Activated T-cell treated with anti-CD3 and anti-CD28 coated beads, Interleukin-2, amount 50 U/mL, for 24 hours (primary cell): ENCODE data around the gene CETN1.

ENCODE experiments used
- DNase-seq: peaks from one replicate; pipeline ENCODE4 v3.0.0-alpha.2; 2020
- H3K27ac Mint-ChIP-seq: 2 replicates; pipeline ENCODE4 v1.8.0; 2020; ENCODE audit warnings: mild to moderate bottlenecking, mixed read lengths
- H3K27me3 Mint-ChIP-seq: 2 replicates; pipeline ENCODE4 v1.8.0; 2020; ENCODE audit warnings: mixed read lengths
- H3K36me3 Mint-ChIP-seq: 2 replicates; pipeline ENCODE4 v1.8.0; 2020; ENCODE audit warnings: low read depth, mixed read lengths
- H3K4me1 Mint-ChIP-seq: 2 replicates; pipeline ENCODE4 v1.8.0; 2020; ENCODE audit warnings: low read depth, mixed read lengths
- H3K4me3 Mint-ChIP-seq: 2 replicates; pipeline ENCODE4 v1.8.0; 2020; ENCODE audit warnings: mild to moderate bottlenecking, moderate library complexity, mixed read lengths
- H3K9me3 Mint-ChIP-seq: 2 replicates; pipeline ENCODE4 v1.8.0; 2020; ENCODE audit warnings: mixed read lengths

CETN1 gene

DNA sequence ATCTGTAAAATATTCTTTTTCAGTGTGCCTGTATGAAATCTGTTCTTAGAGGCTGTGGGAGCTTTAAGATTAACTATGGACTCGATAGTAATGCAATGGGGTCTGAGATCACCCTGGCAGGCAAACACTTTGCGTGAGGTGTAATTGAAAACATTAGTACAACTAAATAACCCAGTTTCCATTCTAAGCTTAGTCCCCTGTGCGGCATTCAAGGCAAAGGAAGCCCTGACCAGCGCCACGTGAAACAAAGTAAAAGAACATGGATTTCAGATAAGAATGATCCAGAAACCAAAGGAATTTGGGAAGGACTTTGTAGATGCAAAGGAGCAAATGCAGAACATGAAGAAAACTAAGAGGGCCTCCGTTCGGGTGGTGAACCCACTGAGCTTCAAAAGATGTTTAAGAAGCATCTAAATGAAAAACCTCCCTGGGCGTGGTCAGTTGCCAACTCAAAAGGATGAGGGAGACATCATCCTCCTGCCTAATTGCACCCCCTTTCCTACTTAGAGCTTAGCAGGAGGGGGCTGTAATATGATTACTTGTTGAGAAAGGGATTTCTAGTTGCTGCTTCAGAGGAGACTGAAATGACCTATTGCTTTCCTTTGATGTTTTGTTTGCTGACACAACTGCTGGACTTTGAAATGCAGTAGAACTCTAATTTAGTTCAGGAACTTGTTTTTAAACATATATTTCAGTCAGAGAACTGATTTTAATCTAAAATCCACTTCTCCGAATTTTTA is 7.9 kb upstream of the CETN1 start:
- no peak overlapping the region for H3K4me3 Mint-ChIP-seq

DNA sequence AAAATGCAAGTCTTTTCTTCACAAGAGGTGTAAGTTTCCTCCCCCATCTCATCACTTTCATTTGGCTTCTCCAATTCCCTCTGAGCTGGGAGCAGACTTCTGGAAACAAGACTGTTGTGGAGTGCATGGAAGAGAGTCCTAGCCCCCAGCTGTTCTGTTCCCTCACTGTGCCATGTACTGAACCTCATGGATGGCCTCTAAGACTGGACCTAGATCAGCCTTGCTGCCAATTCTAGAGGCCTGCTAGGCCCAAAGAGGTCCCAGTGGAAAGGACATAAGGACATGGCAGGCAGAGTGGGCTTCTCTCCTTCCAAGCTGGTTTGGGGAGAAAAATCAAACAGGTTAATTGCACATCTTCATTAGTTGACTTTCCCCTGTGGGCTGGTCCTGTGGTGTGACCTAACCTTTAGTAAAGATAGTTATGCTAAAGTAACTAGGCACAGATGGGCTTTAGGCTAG is 7.3 kb upstream of the CETN1 start:
- no peak for DNase-seq
- H3K9me3 Mint-ChIP-seq, result no peaks in the 10 kb centered on the region
- H3K27me3 Mint-ChIP-seq, result no peaks in the 10 kb centered on the region
- H3K4me1 Mint-ChIP-seq, result no peaks in the 10 kb centered on the region
- no peak overlapping the region for H3K4me3 Mint-ChIP-seq
- no peak overlapping the region for H3K27ac Mint-ChIP-seq
- H3K36me3 Mint-ChIP-seq, result no peaks in the 10 kb centered on the region

More for the DNA sequence above, 7.9 kb upstream of the CETN1 start:
- no peak for DNase-seq
- Mint-ChIP-seq H3K27me3 (peaks cover 4% of the 10 kb centered on the region), H3K4me1 (no peaks in the 10 kb centered on the region), H3K27ac (no peak overlapping the region), H3K9me3 (no peaks in the 10 kb centered on the region), H3K36me3 (no peaks in the 10 kb centered on the region)

DNA sequence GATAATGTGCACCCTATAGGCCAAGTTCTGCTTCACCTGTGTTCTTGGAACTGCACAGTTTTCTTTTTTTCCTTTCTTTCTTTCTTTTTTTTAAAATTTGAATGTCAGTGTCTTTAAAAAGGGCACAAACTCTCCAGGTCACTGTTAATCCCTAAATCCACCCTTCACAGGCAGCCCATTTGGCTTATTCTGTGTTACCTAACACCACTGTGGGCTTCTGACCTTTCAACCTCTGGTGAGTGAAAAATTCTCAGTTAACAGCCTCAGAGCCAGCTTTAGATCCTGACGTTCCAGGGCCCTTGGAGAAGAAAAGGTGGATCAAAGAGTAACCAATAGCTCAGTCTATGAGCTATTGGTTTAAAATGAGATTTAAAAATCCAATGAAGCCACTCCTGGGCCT is 6.8 kb upstream of the CETN1 start:
- H3K9me3 Mint-ChIP-seq, result no peaks in the 10 kb centered on the region
- H3K27me3 Mint-ChIP-seq, result no peaks in the 10 kb centered on the region

DNA sequence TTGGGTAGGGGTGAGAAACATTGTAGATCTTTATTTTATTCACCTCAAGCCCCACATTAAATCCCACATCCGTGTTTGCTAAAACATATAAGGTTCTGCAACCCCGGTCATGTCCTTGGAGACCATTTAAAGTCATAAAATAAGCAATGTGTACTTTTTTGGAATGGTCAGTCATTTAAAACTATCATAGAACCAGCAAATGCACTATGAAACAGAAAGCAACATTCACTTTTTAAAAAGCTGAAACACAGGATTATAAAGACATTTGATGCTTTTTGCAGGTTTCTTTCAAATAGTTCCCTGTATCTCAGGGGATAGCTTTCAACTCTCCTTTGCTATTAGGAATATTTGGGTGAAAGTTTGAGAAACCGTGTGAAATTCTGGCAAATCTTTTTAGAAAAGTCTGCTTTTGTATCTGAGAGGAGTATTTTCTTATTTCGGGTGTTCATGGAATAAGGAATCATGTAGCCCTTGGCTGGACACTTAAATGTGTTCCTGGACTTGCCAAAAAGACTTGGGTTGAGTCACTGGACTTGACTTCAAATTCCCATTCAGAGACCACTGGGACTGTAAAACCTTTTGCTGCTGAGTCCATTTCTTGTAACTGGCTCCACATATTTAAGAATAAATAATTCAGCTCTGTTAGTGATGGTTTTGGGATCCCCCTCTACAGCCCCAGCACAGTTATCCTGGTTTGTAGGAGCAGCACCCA is 5.9 kb upstream of the CETN1 start:
- DNase-seq, result no peak
- no peaks in the 10 kb centered on the region for H3K36me3 Mint-ChIP-seq
- H3K4me3 Mint-ChIP-seq, result no peak overlapping the region
- H3K27me3 Mint-ChIP-seq, result no peaks in the 10 kb centered on the region
- no peak overlapping the region for H3K27ac Mint-ChIP-seq
- H3K4me1 Mint-ChIP-seq, result no peaks in the 10 kb centered on the region
- no peaks in the 10 kb centered on the region for H3K9me3 Mint-ChIP-seq

More for the DNA sequence above, 6.8 kb upstream of the CETN1 start:
- no peaks in the 10 kb centered on the region for H3K4me1 Mint-ChIP-seq
- H3K4me3 Mint-ChIP-seq, result no peak overlapping the region
- DNase-seq, result no peak
- no peaks in the 10 kb centered on the region for H3K36me3 Mint-ChIP-seq
- no peak overlapping the region for H3K27ac Mint-ChIP-seq

DNA sequence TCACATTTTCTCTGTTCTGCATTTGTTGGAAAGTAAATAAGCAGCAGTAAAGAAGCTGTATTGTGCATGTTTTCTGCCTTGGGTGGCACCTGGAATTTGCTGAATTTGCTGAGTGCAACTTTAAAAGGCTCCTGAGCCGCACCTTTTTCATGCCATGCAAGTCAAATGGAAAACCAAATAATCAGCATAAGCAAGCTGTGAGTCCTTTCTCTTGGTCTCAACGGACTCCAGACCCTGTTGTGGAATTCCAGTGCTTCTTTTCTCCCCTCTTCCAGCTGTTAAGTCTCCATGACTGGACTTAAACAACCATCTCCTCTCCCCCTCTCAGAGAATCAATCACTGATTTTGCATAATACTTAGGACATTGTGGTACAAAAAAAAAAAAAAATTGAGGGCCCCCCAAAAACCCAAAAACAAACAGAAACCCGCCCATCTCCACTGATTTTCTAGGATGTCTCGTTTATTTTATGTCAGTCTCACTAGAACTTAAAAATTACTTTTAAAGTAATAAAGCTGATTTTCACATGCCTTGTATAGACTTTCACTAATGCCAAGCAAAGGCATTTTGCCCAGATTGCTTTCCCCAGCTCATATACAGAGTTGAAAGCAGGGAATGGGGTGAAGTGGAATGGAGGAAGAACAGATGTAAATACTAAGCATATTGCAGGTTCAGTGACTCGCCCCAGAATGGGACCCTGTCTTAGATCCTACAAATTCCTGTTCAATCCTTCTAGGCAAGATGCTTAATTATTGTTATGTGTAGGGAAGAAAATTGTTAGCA is 5.1 kb upstream of the CETN1 start:
- H3K27ac Mint-ChIP-seq, result no peak overlapping the region
- no peak for DNase-seq
- H3K4me3 Mint-ChIP-seq, result no peak overlapping the region
- no peaks in the 10 kb centered on the region for H3K4me1 Mint-ChIP-seq
- H3K9me3 Mint-ChIP-seq, result no peaks in the 10 kb centered on the region
- H3K27me3 Mint-ChIP-seq, result no peaks in the 10 kb centered on the region
- no peaks in the 10 kb centered on the region for H3K36me3 Mint-ChIP-seq

DNA sequence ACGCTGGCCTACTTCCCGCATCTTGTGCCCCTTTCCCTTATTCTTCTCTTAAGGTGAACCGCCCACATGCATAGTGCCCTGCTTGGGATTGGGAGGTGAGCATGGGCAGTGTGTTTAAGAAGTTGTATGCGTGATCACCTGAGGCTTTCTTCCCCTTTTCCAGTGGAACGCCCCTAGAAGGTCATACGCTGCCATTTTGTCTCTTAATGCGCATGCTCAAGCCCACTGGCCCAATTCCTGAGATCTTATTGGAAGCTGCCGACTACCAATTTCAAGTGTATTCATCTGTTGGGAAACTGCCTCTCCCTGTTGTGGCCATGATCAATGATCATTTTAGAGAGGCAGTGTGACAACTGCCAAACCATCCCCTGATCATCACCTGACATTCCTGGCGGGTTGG is 3.3 kb upstream of the CETN1 start:
- H3K36me3 Mint-ChIP-seq, result no peaks in the 10 kb centered on the region
- no peak for DNase-seq
- H3K4me3 Mint-ChIP-seq, result no peak overlapping the region
- H3K27ac Mint-ChIP-seq, result no peak overlapping the region
- H3K27me3 Mint-ChIP-seq, result no peaks in the 10 kb centered on the region
- no peaks in the 10 kb centered on the region for H3K4me1 Mint-ChIP-seq
- no peaks in the 10 kb centered on the region for H3K9me3 Mint-ChIP-seq

DNA sequence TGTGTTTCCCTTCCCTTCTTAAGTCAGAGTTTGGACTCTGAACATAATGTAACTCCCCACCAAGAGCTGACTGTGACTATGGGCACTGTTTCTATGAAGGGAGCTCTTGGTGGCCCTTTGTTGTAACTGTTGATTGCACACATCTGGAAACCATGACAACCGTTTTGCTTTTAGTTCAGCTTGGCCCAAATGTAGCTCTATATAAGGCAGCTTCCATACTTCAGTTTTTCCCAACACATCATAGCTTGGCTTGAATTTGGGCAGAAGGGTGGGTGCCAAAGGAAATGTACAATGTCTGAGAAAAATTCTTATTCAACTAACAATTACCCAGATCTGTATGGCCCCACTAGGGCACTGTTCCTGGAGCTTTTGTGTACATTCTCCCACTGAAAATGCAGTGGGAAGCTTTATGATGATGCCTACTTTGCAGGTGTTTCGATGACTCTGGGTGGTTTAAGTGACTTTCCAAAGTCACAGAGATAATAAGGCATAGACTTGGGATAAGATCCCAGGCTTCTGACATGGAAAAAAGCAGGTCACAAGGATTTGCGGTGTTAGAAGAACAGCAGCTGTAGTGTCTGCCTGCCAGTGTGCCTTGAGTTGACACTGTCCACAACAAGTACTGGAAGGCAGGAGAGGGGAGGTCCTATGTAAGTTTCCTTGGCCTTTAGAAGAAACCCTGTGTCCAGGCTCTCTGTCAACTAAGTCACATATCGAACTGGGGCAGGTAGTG is 2.4 kb upstream of the CETN1 start:
- Mint-ChIP-seq H3K36me3 (no peaks in the 10 kb centered on the region), H3K9me3 (no peaks in the 10 kb centered on the region), H3K27me3 (no peaks in the 10 kb centered on the region), H3K4me1 (no peaks in the 10 kb centered on the region), H3K27ac (no peak overlapping the region), H3K4me3 (no peak overlapping the region)
- DNase-seq, result no peak

DNA sequence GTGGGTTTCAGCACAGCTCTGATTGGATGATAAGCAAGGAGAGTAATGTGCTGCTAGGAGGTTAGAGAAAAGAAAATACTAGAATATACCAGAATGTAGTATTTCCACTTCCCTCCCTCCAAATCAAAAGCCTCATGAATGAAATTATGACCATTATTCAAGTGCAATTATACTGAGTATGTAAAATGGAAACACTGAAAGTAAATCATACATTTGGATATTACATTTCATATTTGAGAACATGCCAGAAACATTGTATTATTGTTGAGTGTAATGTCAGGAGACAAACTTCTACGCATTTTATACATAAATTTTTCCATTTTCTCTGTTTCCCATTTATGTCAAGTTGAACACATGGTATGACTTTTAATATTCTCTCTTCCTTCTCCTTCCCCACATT is 942 bp upstream of the CETN1 start:
- Mint-ChIP-seq H3K4me1 (no peaks in the 10 kb centered on the region), H3K27me3 (no peaks in the 10 kb centered on the region), H3K4me3 (no peak overlapping the region), H3K27ac (no peak overlapping the region), H3K36me3 (no peaks in the 10 kb centered on the region), H3K9me3 (no peaks in the 10 kb centered on the region)
- no peak for DNase-seq

DNA sequence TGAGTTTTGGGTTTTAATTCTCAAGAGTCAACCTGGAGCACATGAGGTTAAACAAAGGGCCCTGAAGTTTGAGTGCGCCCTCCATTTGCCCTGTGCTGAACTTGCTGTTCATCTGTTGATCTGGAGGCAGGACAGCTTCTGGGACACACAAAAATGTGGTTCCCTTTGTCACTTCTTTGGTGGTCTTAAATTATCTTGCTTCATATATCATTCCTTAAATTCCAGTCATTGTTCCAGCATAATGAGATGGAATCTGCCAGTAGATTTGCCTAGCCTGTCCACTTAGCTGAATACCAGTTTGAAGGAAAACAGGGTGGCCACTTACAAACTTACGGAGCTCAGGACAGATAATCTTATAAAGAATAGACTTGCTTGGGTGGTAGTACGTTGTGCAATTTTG is 916 bp downstream of the CETN1 start:
- Mint-ChIP-seq H3K27me3 (no peaks in the 10 kb centered on the region), H3K9me3 (no peaks in the 10 kb centered on the region), H3K4me1 (no peaks in the 10 kb centered on the region), H3K4me3 (no peak overlapping the region), H3K36me3 (no peaks in the 10 kb centered on the region), H3K27ac (no peak overlapping the region)
- DNase-seq, result no peak

DNA sequence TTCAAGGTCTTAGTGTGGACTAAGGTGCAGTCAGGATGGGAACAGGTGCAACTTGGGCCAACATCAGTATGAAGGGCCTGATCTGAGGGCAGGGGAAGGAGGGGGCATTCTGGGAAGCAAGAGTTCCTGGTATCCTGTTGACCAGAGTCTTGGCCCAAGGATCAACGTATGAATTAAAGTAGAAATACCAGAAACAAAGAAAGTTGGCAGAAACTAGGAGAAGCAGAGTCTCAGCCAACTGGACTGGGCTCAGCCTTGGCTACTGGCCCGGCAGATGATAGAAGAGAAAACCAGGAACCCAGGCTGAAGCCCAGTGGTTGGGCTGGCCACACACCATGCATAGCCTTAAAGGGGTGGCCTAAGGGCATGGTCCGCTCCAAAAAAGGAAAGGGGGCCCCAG is 2.3 kb downstream of the CETN1 start:
- Mint-ChIP-seq H3K27me3 (no peaks in the 10 kb centered on the region), H3K9me3 (no peaks in the 10 kb centered on the region), H3K4me1 (no peaks in the 10 kb centered on the region), H3K36me3 (no peaks in the 10 kb centered on the region), H3K27ac (no peak overlapping the region), H3K4me3 (no peak overlapping the region)
- no peak for DNase-seq

DNA sequence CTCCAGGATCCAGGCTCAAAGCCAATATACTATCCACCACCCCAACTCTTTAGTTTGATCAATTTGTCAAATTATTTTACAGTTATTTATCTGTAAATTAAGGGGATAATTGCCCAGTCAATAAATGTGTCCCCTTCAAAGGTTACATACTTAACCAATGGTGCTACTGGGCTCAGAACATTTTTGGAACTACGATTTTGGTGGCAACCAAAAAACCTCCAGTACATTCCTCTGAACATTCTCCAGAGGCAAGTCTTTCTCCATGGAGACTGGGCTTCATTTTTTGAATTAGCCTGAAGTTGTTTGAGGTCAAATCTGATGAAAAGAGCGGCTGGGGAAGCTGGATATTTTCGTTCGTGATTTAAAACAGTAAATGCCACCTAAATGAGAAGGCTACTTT is 14.9 kb downstream of the CETN1 start:
- no peak for DNase-seq
- H3K4me3 Mint-ChIP-seq, result no peak overlapping the region

DNA sequence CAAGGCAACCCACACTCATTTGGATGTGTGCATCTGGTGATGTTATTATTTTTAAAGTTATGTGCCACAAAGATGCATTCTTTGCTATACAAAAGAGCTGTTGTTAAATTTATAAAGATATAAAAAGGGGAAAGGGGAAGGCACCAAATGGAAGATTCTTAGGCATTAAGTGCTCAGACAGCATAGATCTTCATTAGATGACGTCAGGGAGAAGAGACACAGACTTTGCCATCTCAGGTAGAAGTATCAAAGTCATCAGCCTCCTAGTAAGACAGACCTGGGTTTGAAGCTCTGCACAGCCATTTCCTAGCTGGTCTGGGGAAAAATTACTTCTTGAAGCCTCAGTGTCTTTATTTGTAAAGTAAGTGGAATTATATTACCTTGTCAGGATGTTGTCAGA is 15.4 kb downstream of the CETN1 start:
- no peak overlapping the region for H3K27ac Mint-ChIP-seq
- peaks cover 56% of the 10 kb centered on the region for H3K27me3 Mint-ChIP-seq
- H3K36me3 Mint-ChIP-seq, result no peaks in the 10 kb centered on the region
- no peak overlapping the region for H3K4me3 Mint-ChIP-seq
- H3K9me3 Mint-ChIP-seq, result no peaks in the 10 kb centered on the region
- no peak for DNase-seq
- H3K4me1 Mint-ChIP-seq, result peaks cover 5% of the 10 kb centered on the region

More for the DNA sequence above, 14.9 kb downstream of the CETN1 start:
- Mint-ChIP-seq H3K27ac (no peak overlapping the region), H3K4me1 (peaks cover 5% of the 10 kb centered on the region), H3K9me3 (peaks cover 4% of the 10 kb centered on the region), H3K27me3 (peaks cover 54% of the 10 kb centered on the region), H3K36me3 (no peaks in the 10 kb centered on the region)

DNA sequence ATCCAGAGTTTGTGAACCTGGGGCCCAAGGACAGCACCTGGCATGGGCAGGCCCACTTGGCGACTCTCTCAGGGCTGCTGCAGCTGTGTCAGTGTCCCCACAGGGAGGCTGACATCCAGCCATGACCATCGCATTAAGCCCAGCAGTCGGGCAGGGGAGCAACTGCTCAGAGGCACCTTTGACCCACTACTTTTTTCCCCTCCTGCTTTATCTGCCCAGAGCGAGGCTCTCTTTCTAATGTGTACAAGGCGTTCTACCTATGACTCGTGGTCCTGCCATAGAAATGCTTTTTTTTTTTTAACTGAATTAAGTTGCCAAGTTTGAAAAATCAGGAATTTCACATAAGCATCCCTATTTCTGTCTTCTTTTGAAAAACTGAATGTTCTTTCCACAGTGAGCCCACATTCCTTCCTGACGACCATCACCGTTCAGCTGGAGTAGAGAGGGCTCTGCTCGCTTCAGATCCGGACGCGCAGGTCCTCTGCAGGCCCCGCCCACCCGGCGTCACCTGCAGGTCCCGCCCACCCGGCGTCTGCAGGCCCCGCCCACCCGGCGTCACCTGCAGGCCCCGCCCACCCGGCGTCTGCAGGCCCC is 16.2 kb downstream of the CETN1 start:
- peaks cover 64% of the 10 kb centered on the region for H3K27me3 Mint-ChIP-seq
- no peak overlapping the region for H3K4me3 Mint-ChIP-seq

DNA sequence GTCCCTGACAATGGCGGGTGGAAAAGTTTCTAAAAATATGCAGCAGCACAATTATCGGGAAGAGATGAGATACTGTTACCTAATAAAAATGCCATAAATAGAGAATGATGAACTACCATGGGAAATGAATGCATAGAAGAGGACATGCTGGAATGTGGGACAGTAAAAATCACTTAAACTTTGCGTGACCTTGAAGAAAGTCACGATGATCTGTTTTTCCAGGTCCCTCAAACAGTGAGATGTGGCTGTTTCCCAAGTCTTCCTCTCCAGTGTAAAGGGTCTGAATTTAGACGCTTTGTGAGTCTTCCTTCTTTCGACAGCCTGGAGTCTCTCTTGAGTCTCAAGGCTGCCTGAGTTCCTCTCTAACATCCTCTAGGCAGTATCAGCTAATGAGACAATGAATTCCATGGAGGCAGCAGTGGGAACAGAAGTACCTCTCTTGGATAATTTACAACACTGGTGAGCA is 18.0 kb downstream of the CETN1 start:
- peaks cover 61% of the 10 kb centered on the region for H3K27me3 Mint-ChIP-seq
- DNase-seq, result no peak
- H3K4me1 Mint-ChIP-seq, result peaks cover 5% of the 10 kb centered on the region
- no peaks in the 10 kb centered on the region for H3K9me3 Mint-ChIP-seq
- H3K27ac Mint-ChIP-seq, result no peak overlapping the region
- no peaks in the 10 kb centered on the region for H3K36me3 Mint-ChIP-seq
- H3K4me3 Mint-ChIP-seq, result no peak overlapping the region

More for the DNA sequence above, 16.2 kb downstream of the CETN1 start:
- Mint-ChIP-seq H3K27ac (no peak overlapping the region), H3K9me3 (no peaks in the 10 kb centered on the region), H3K36me3 (no peaks in the 10 kb centered on the region), H3K4me1 (peaks cover 5% of the 10 kb centered on the region)
- DNase-seq, result no peak
